ENCODE data around the gene IRX2. TPM values are rescaled to one million over a fixed set of nuclear protein-coding genes. Genes with fewer than 3 reads are reported as not detected.

IRX2 gene
- total and polyA plus RNA-seq, 2 of the 8 experiments (the other 6 are each of a cell fraction or from before 2014, with no cell fraction given) = 23.4 to 40.4 TPM

DNA sequence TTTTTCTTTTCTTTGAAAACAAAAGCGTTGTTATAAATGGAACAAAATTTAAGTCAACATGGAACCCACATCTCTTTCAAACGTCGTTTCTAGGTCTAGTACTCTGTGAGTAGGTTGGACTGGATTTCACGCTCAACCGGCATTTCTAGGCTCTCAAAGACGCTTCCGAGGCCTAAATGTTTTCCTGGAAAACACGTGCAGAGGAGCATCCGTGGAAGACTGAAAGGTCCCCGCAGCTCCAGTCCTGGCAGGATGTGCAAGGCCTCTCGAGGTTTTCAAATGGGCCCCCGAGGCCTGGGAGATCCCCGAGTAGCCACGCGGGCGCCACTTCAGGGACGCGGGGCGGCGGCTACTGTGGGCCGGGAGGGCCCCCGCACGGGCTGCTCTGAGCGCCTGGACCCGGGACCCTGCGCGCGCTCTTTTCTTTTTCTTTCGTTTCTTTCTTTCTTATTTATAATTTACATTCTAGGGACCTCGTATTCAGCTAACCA, 4.2 kb upstream of the IRX2 start (continued):
- TF ChIP-seq GABPA (IDR thresholded peaks at IDR 0.05; ENCODE audit: borderline replicate concordance, insufficient read depth, low read length) (no peak), E2F6 (IDR thresholded peaks at IDR 0.05) (peak; percentile 18; the same call in 1 of the 2 replicates), SRF (IDR thresholded peaks at IDR 0.05; ENCODE audit: low read depth, low read length) (no peak)
